ENCODE results near the gene POLR1C.

GRCh38 chr6:43475516-43475915 lies 41.4 kb upstream of the POLR1C start:
- TF ChIP-seq CTCF (IDR thresholded peaks at IDR 0.05 in 4 of 5, conservative IDR thresholded peaks at IDR 0.05 in 1 of 5) (no peak), POLR2A (IDR thresholded peaks at IDR 0.05) (no peak)
